K562 (cell line): ENCODE results near the gene CCDC70. TPM values are rescaled to one million over a fixed set of nuclear protein-coding genes. Genes with fewer than 3 reads are reported as not detected.

Experiments used
- C11orf30 ChIP-seq: fragments of 450-650 bp; IDR thresholded peaks from 2 replicates; pipeline ENCODE4 v1.6.1; 2016; ENCODE audit warnings: low read depth, mild to moderate bottlenecking
- CHD1 ChIP-seq: fragments of 200-600 bp; sonication (generic); IDR thresholded peaks from one replicate; pipeline ENCODE4 v1.6.1; 2012; ENCODE audit warnings: mild to moderate bottlenecking, moderate library complexity, low read length, inconsistent platforms
- DNMT1 ChIP-seq: fragments of 450-650 bp; IDR thresholded peaks from 2 replicates; pipeline ENCODE4 v1.6.1; 2016; ENCODE audit warnings: antibody characterized with exemption, mild to moderate bottlenecking
- KDM2B ChIP-seq: fragments of 250-450 bp; sonication (Bioruptor Pico); IDR thresholded peaks from 2 replicates; pipeline ENCODE4 v1.8.0; 2021; ENCODE audit warnings: mild to moderate bottlenecking, moderate library complexity
- OTX1 ChIP-seq: fragments of 450-650 bp; formaldehyde crosslinking; IDR thresholded peaks from 2 replicates; pipeline ENCODE4 v1.4.0; 2022; ENCODE audit warnings: mild to moderate bottlenecking
- SAFB2 ChIP-seq: fragments of 200-400 bp; formaldehyde crosslinking; IDR thresholded peaks from 2 replicates; pipeline ENCODE4 v1.6.1; 2018; ENCODE audit warnings: borderline replicate concordance, low read length, low read depth, moderate library complexity; ENCODE audit not compliant: severe bottlenecking
- SFPQ ChIP-seq: fragments of 200-400 bp; formaldehyde crosslinking; IDR thresholded peaks from 2 replicates; pipeline ENCODE4 v1.6.1; 2017; ENCODE audit warnings: mild to moderate bottlenecking, low read depth, low read length, moderate library complexity
- SPI1 ChIP-seq: IDR thresholded peaks from 2 replicates; pipeline ENCODE4 v1.6.1; 2011; ENCODE audit warnings: low read depth, low read length, control low read depth, borderline replicate concordance
- SRSF3 ChIP-seq: fragments of 200-400 bp; formaldehyde crosslinking; IDR thresholded peaks from 2 replicates; pipeline ENCODE4 v1.6.1; 2016; ENCODE audit warnings: mild to moderate bottlenecking, low read length, moderate library complexity; ENCODE audit not compliant: insufficient read depth
- YY1 ChIP-seq, 3 experiments: IDR thresholded peaks; 2 replicates each; pipeline ENCODE4 v1.6.1; 2011; ENCODE audit warnings: low read length in 2 of 3, mild to moderate bottlenecking in 2 of 3, moderate library complexity in 2 of 3, borderline replicate concordance in 1 of 3, control low read depth in 1 of 3, low read depth in 1 of 3; ENCODE audit not compliant: insufficient read depth in 3 of 3, insufficient replicate concordance in 2 of 3, control insufficient read depth in 1 of 3, insufficient read length in 1 of 3; ENCODE audit errors: extremely low read depth in 1 of 3
- ZBTB12 ChIP-seq: fragments of 250-450 bp; sonication (Bioruptor Pico); IDR thresholded peaks from 2 replicates; pipeline ENCODE4 v1.4.0; 2020
- ZBTB26 ChIP-seq: fragments of 450-650 bp; formaldehyde crosslinking; IDR thresholded peaks from 2 replicates; pipeline ENCODE4 v1.4.0; 2022; ENCODE audit warnings: missing genetic modification characterization
- ZHX1 ChIP-seq: fragments of 150-350 bp; conservative IDR thresholded peaks from 2 replicates; pipeline ENCODE4 v1.6.1; 2014; ENCODE audit warnings: low read length
- ZNF217 ChIP-seq: sonication (generic); formaldehyde crosslinking; IDR thresholded peaks from 2 replicates; pipeline ENCODE4 v1.8.0; 2022; ENCODE audit warnings: mild to moderate bottlenecking, missing genetic modification reagents
- ZNF57 ChIP-seq: fragments of 450-650 bp; formaldehyde crosslinking; IDR thresholded peaks from 2 replicates; pipeline ENCODE4 v1.4.0; 2020; ENCODE audit warnings: mild to moderate bottlenecking, moderate library complexity
- polyA plus RNA-seq, 8 experiments: library from polyadenylated mRNA; depleted of rRNA in 4 of 8; stranded (reverse) in 5 of 8; unstranded in 3 of 8; fragments of >200 nt; fragmentation: Nextera tagmentation in 2 of 8; fragmentation: Illumina TruSeq in 1 of 8; extraction: Ambion mirVana in 2 of 8; extraction: Trizol in 1 of 8; gene quantifications; 2 replicates each; pipeline versions ENCODE4 v1.2.1 to v1.2.3, GENCODE V29; 2011 to 2014; ENCODE audit warnings: inconsistent platforms in 1 of 8, missing spikeins in 1 of 8
- total RNA-seq, 7 experiments: library from RNA; depleted of rRNA in 6 of 7; stranded (reverse); fragments of >200 nt in 6 of 7; fragmentation: Illumina TruSeq in 2 of 7; extraction: Trizol in 2 of 7; gene quantifications; 2 replicates each; pipeline versions ENCODE4 v1.2.1 to v1.2.3, GENCODE V29; 2011 to 2021; ENCODE audit warnings: low replicate concordance in 1 of 7
- TF ChIP-seq, protein P1 (sequence below): fragments of 450-650 bp; formaldehyde crosslinking; IDR thresholded peaks from 2 replicates; pipeline ENCODE4 v1.4.0; 2022; ENCODE audit warnings: missing genetic modification characterization
- TF ChIP-seq, protein P2 (sequence below): sonication (generic); formaldehyde crosslinking; IDR thresholded peaks from 2 replicates; pipeline ENCODE4 v1.8.0; 2022; ENCODE audit warnings: missing genetic modification reagents, mild to moderate bottlenecking, borderline replicate concordance

The CCDC70 gene
- total and polyA plus RNA-seq, 9 of the 15 experiments (the other 6 are each of a cell fraction or from before 2014, with no cell fraction given): not detected

- TF ChIP-seq, protein P1, sequence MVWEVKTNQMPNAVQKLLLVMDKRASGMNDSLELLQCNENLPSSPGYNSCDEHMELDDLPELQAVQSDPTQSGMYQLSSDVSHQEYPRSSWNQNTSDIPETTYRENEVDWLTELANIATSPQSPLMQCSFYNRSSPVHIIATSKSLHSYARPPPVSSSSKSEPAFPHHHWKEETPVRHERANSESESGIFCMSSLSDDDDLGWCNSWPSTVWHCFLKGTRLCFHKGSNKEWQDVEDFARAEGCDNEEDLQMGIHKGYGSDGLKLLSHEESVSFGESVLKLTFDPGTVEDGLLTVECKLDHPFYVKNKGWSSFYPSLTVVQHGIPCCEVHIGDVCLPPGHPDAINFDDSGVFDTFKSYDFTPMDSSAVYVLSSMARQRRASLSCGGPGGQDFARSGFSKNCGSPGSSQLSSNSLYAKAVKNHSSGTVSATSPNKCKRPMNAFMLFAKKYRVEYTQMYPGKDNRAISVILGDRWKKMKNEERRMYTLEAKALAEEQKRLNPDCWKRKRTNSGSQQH: no peak
- TF ChIP-seq ZNF217 (CRISPR knock-in tag): no peak
- TF ChIP-seq SAFB2: no peak
- TF ChIP-seq YY1 (IDR thresholded peaks at IDR 0.05; ENCODE audit: borderline replicate concordance in 1 of 3, control insufficient read depth in 1 of 3, extremely low read depth in 1 of 3, insufficient read depth in 3 of 3, insufficient read length in 1 of 3, insufficient replicate concordance in 2 of 3, low read depth in 1 of 3, low read length in 2 of 3): no peak
- no peak for TF ChIP-seq KDM2B (CRISPR knock-in tag)
- TF ChIP-seq SRSF3: no peak
- TF ChIP-seq, protein P2, sequence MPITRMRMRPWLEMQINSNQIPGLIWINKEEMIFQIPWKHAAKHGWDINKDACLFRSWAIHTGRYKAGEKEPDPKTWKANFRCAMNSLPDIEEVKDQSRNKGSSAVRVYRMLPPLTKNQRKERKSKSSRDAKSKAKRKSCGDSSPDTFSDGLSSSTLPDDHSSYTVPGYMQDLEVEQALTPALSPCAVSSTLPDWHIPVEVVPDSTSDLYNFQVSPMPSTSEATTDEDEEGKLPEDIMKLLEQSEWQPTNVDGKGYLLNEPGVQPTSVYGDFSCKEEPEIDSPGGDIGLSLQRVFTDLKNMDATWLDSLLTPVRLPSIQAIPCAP: no peak
- TF ChIP-seq ZHX1: no peak
- no peak for TF ChIP-seq CHD1
- TF ChIP-seq SPI1: no peak
- TF ChIP-seq SFPQ: no peak
- TF ChIP-seq ZBTB26 (CRISPR knock-in tag): no peak
- no peak for TF ChIP-seq OTX1
- no peak for TF ChIP-seq ZBTB12 (CRISPR knock-in tag)
- no peak for TF ChIP-seq ZNF57 (CRISPR knock-in tag)
- no peak for TF ChIP-seq DNMT1
- TF ChIP-seq C11orf30: no peak
These were observed 5.6 kb upstream of the CCDC70 start (continued) for GRCh38 chr13:51856027-51856736.
